NCI-H2107 treated with DMSO at 0.1 percent for 48 hours (cell line): ENCODE data around the gene XYLT1.

Source experiments
- DNase-seq: peaks from one replicate; lab custom pipeline; 2025; ENCODE audit not compliant: unreplicated experiment; lab: John Stamatoyannopoulos, UW

Gene XYLT1

GRCh38 chr16:17162560-17162959, 308.2 kb downstream of the XYLT1 start:
- no peak for DNase-seq

DNA sequence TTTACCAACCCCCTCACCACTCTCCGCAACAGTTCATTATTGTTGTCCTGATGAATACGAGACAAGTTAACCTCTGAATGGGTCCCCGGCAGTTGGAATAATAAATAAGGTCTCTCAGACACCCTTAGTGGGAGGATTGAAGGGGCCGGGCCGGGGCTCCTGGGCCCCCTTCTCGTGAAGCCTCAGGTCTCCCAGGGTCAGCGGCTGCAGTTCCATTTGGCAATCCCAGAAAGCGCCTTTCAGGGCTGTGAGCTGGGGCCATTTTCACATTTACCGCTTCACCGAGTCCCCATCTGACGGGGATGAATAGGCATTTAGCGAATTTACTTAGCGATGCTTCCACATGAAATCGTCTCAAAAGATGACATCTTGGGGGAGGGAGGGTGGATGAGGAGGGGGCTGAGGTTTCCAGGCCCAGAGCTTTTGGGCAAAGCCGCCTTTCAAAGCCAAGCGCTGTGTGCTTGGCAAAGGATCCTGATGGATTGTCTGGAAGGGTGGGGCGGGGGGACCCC, 309.8 kb downstream of the XYLT1 start:
- no peak for DNase-seq

GRCh38 chr16:17160285-17160853, 310.4 kb downstream of the XYLT1 start:
- DNase-seq: no peak

- no peak for DNase-seq
Observed at GRCh38 chr16:17159617-17160016, 311.1 kb downstream of the XYLT1 start.

DNA sequence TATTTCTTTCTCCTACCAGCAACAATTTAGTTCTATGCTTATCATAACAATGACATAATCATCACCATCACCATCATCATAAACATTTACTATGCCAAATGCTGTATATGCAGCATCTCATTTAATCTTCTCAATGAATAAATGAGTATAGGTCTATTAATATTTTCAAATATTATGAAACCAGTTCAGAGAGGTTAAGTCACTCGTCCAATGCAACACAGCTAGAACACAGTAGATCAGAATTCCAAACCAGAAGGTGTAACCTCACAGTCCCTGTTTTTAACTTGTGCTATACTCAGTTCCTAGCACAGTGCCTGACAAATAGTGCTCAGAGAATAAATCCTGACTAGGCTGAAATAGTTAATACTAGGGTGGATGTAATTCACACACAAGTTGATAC, 314.8 kb downstream of the XYLT1 start:
- DNase-seq: no peak

GRCh38 chr16:17155485-17155884, 315.3 kb downstream of the XYLT1 start:
- DNase-seq: no peak

GRCh38 chr16:17154981-17155380, 315.8 kb downstream of the XYLT1 start:
- no peak for DNase-seq

DNA sequence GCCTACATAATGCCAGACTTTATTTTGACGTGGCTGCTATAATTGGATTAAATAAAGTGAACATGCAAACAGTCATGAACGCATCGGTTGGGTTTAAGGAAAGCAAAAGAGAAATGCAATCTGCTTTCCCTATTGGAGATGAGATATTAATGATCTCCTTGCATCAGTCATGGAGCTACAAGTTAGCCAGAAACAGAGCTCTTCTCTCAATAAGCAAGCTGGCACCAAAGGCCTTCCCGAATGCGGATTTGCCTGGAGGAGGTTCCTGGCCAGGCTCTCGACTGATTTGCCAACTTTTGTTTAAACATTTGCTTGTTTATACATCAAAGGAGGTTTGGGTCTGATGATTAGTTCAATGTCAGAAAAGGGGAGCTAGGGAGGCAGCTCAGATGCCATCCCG, 318.4 kb downstream of the XYLT1 start:
- no peak for DNase-seq

DNA sequence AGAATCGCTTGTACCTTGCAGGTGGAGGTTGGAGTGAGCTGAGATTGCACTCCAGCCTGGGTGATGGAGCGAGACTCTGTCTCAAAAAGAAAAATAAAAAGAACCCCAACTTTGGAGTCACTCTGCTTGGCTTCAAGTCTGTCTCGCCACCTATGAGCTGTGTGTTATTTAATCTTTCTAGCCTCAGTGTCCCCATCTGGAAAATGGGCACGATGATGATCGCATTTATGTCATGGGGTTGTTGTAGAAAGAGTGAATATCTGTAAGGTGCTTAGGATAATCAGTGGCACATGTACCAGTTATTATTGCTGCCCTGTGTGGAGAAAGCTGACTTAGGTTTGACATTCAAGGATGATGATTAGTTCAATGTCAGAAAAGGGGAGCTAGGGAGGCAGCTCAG, 319.4 kb downstream of the XYLT1 start:
- no peak for DNase-seq

DNA sequence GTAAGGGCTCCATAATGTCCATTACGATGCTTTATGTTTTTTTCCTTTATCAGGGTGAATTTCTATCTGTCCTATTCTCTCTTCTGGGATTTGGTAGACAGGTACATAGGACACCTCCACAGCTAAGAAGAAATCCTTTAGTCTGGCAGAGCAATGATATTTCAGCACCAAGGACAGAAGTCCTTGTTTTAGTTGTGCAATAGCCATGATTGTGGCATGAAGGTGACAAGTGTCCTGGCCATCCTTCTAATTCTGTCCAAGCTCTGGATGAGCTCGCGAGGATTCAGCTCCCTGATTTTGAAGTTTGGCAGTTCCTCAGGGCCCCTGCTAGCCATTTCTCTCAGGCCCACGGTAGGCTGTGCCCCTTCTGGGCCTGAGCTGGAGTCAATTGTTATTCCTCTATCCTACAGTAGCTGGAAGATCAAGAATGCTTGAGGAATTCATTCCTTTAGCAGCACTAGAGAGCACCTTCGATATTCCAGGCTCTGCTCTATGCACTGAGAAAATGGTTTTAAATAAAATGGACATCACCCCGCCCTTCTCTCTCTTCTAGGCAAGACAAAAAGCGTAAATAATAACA, 320.8 kb downstream of the XYLT1 start:
- no peak for DNase-seq

DNA sequence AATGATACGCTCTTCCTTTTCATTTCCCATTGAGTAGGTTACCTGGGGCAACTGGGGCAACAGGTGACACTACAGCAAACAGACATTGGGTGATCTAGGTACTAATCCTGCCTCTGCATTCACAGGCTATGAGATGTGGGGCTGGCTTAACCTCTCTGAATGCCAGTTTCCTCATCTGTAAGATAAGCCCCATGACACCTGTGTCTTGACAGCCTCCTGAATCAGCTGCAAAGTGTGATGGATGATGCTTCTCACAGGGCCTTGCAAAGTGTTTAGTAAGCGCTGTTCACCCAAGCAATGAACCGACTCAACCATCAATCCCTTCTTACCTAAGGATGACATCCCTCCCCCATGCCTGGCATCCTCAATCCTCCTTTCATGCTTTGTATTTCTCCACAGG, 322.8 kb downstream of the XYLT1 start:
- DNase-seq: no peak

DNA sequence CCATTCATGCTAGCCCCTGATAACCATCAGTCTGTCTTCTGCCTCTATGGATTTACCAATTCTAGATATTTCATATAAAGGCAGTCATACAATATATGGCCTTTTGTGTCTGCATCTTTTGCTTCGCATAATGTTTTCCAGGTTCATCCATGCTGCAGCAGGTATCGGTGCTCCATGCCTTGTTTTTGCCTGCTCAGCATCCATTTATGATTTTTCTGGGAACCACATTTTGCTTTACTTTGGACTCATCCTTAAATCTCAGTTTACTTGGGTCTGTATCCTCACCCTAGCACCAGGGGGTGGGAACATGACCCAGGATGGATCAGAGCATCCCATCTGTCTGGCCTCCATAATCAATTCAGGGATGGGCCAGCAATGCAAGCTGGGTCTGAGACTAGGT, 325.7 kb downstream of the XYLT1 start:
- DNase-seq: no peak

DNA sequence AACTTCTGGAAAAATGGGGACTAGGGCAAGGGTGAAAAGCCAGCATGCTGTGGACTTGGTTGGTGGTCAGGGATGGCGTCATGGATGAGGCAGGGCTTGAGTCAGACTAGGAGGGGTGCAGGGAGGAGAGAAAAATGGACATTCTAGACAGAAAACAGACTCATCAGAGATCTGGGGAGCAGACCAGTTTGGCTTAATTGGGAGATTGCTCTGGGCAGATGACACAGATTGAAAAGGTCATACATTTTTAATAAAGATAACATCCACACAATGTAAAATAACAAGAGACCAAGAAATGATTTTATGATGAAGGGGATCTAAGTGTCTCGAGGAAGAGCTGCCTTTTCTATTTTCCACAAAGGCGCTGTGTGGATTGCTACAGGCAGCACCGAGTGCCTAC, 326.3 kb downstream of the XYLT1 start:
- no peak for DNase-seq

- no peak for DNase-seq
Observed at GRCh38 chr16:17143546-17144419, 327.0 kb downstream of the XYLT1 start.

DNA sequence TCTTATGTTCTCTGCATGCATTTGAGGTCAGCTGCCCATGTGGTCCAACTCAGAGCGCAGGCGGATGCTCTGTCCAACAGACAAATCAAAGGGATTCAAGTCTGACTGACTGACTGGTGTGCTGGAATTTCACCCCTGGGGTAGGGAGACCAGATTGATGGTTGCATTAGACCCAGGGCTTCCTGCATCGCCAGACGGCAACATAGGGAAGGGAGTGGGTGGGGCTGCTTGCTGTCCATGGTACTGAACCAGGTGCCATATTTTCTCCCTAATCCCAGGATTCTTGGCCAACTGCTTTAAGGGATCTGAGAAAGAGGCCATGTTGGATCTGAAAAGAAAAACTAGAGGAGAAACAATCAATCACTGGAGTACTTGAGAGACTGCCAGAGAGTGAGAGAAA, 332.0 kb downstream of the XYLT1 start:
- no peak for DNase-seq

DNA sequence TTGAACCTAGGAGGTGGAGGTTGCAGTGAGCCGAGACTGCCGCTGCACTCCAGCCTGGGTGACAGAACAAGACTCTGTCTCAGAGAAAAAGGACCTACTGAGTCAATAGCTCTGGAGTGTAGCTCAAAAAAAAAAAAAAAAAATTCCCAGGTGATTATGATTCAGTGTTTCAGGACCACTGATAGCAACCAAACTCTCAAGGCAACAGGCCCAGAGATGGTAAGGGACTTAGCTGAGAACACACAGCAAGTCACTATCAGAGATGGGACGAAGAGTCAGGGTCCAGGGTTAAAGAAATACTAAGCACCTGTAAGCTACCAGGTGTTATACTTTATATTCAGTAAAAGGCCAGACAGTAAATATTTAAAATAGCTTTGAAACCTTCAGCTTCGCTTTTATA, 335.3 kb downstream of the XYLT1 start:
- no peak for DNase-seq

- DNase-seq: no peak
Observed at GRCh38 chr16:17134586-17134985, 336.2 kb downstream of the XYLT1 start.

GRCh38 chr16:17133851-17134250, 336.9 kb downstream of the XYLT1 start:
- DNase-seq: no peak

- DNase-seq: no peak
Observed at GRCh38 chr16:17131351-17131750, 339.4 kb downstream of the XYLT1 start.

DNA sequence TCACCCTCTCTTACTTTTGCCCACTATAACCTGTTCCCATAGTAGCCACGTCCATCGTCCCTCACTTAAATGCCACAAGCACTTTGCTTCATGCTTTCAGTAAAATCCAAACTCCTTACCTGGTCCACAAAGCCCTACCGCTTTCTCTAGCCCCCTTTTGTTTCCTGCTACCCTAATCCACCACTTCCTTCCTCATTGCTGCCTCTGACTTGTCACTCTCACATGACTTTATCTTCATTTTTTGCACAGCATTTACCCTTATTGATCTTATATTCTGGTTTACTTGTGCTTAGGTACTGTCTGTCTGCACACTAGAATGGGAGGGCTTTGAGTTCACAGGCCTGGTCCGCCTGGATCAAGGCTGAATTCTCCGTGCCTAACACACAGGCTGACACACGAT, 340.0 kb downstream of the XYLT1 start:
- DNase-seq: no peak

- no peak for DNase-seq
Observed at GRCh38 chr16:17129971-17130370, 340.8 kb downstream of the XYLT1 start.

DNA sequence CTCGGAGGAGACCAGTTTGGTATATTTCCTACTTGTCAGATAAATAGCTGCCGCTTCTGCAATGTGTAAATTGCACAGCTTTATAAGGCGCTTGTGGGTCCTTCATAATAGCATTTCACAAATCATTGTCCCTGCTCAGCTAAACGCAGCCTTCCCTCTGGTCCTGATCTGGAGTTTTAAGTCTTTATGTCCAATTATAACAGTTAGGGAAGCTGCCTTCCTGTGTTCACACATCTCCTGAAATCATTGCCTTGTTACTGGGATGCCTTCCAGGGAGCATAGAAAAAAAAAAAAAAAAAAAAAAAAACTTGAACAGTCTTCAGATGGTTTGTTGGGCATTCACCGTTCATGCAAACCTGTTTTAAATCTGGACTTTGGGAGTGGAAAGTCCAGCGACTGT, 342.0 kb downstream of the XYLT1 start:
- DNase-seq: no peak
